SU-DHL-6 (cell line): ENCODE data around the gene PMM2.

Experiments used
- CTCF ChIP-seq: fragments of 200-600 bp; sonication (generic); IDR thresholded peaks from one replicate; pipeline ENCODE4 v1.5.1; 2017; ENCODE audit warnings: antibody characterized with exemption, mild to moderate bottlenecking, low read length, moderate library complexity; ENCODE audit not compliant: insufficient read depth, poor library complexity, severe bottlenecking
- EZH2phosphoT487 ChIP-seq: fragments of 200-600 bp; sonication (generic), shearing (Covaris generic); conservative IDR thresholded peaks from 2 replicates; pipeline ENCODE4 v1.6.1; 2018; ENCODE audit warnings: mild to moderate bottlenecking, antibody characterized with exemption, low read length, moderate library complexity, mixed read lengths

GRCh38 chr16:8851761-8852403 lies 54.2 kb downstream of the PMM2 start:
- no peak for TF ChIP-seq CTCF
- no peak for TF ChIP-seq EZH2phosphoT487
